Omental fat pad (tissue), 4 donors: ENCODE results near the gene SCYGR5. TPM values are rescaled to one million over a fixed set of nuclear protein-coding genes. Genes with fewer than 3 reads are reported as not detected.
"Not testable (repeated sequence)": the region's sequence is repeated elsewhere in the genome, so short reads cannot be mapped to it uniquely, and the experiment has no call there.

Source experiments
- ATAC-seq: fragments of 150-250 bp; one replicate; pipeline ENCODE4 v1.9.1; 2016; ENCODE audit warnings: mild to moderate bottlenecking, moderate library complexity; ENCODE audit not compliant: low FRiP score
- DNase-seq: peaks from one replicate; pipeline ENCODE4 v3.0.0-alpha.2; 2019; ENCODE audit warnings: low spot score
- total RNA-seq, 4 donors: library from RNA; depleted of rRNA; stranded (reverse); fragments of >200 nt; gene quantifications; one replicate each; pipeline ENCODE4 v1.1.0, GENCODE V29; 2016
- TF ChIP-seq, protein P1 (sequence below), 3 donors: fragments of 450-650 bp; IDR thresholded peaks; one replicate each; pipeline ENCODE4 v1.5.1; 2016 to 2017; ENCODE audit warnings: antibody characterized with exemption in 3 of 3, mild to moderate bottlenecking in 3 of 3, moderate library complexity in 2 of 3

SCYGR5 gene
- total RNA-seq, 4 donors from 2014 or later: not detected

- TF ChIP-seq, protein P1, sequence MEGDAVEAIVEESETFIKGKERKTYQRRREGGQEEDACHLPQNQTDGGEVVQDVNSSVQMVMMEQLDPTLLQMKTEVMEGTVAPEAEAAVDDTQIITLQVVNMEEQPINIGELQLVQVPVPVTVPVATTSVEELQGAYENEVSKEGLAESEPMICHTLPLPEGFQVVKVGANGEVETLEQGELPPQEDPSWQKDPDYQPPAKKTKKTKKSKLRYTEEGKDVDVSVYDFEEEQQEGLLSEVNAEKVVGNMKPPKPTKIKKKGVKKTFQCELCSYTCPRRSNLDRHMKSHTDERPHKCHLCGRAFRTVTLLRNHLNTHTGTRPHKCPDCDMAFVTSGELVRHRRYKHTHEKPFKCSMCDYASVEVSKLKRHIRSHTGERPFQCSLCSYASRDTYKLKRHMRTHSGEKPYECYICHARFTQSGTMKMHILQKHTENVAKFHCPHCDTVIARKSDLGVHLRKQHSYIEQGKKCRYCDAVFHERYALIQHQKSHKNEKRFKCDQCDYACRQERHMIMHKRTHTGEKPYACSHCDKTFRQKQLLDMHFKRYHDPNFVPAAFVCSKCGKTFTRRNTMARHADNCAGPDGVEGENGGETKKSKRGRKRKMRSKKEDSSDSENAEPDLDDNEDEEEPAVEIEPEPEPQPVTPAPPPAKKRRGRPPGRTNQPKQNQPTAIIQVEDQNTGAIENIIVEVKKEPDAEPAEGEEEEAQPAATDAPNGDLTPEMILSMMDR (IDR thresholded peaks at IDR 0.05): no peak
- DNase-seq (no peak), ATAC-seq (peak; percentile 67)
Observed at GRCh38 chr2:227655454-227655853, 11.2 kb upstream of the SCYGR5 start.

DNA sequence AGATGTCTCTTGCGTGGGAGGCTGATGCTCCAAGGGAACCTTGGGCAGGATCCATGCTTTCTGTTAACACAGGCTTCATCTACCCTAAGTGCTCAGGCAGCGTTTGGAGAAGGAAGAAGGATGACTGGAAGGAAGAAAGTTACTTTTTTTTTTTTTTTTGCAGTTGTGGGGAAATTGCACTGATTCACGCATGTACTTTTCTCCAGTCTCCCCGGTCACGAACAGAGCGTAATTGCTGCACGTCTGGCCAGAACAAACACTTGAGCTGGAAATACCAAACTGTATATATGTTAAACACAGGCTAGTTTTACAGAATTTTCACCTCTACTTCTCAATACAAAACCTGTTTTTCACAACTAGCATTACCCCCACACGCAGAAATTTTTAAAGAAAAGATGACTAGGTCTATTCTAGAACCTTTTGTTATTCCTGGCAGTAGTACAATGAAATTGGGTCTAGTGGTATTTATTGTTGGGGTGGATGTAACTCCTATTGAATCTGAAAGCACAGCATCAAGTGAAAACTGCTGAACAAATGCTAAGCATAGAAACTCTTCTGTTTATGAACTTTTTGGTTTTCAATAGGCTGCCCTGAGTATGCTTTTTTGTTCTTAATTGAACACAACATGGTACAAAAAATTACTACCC, 9.3 kb upstream of the SCYGR5 start:
- DNase-seq: no peak
- no peak for ATAC-seq
- TF ChIP-seq, protein P1 (IDR thresholded peaks at IDR 0.05): no peak

DNA sequence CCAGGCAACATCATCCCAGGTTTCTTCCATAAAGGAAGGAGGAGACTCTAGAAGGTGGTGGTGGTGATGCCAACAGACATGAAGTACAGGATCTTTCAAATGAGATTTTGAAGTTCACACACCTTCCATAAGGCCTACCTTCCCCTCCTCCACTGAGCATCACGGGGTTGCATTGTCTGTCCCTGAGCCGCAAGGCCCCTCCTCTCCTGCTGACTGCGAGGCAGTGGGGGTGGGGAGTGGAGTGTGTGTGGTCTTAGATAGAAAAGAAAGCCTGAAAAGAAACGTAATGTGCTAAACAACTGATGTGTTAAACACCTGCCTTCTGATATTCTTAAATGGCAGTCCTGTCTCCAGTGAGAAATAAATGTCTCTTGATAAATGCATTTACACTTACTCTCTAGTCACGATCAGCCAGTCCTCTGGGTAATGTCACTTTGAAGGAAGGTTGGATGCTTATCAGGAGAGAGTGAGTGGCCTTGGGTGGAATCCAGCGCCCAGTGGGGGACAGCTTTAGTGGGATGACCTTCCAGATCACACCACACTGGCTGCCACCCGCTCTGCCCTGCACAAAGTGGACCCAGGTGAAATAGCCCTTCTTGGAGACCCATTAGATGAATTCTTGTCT, 5.5 kb upstream of the SCYGR5 start:
- ATAC-seq: no peak
- TF ChIP-seq, protein P1 (IDR thresholded peaks at IDR 0.05): no peak
- DNase-seq: no peak

GRCh38 chr2:227661827-227662226, 4.8 kb upstream of the SCYGR5 start:
- DNase-seq (no peak), ATAC-seq (no peak)
- TF ChIP-seq, protein P1 (IDR thresholded peaks at IDR 0.05): no peak

- TF ChIP-seq, protein P1 (IDR thresholded peaks at IDR 0.05): no peak
- ATAC-seq (no peak), DNase-seq (no peak)
Observed at GRCh38 chr2:227665189-227665940, 1.2 kb upstream of the SCYGR5 start.

DNA sequence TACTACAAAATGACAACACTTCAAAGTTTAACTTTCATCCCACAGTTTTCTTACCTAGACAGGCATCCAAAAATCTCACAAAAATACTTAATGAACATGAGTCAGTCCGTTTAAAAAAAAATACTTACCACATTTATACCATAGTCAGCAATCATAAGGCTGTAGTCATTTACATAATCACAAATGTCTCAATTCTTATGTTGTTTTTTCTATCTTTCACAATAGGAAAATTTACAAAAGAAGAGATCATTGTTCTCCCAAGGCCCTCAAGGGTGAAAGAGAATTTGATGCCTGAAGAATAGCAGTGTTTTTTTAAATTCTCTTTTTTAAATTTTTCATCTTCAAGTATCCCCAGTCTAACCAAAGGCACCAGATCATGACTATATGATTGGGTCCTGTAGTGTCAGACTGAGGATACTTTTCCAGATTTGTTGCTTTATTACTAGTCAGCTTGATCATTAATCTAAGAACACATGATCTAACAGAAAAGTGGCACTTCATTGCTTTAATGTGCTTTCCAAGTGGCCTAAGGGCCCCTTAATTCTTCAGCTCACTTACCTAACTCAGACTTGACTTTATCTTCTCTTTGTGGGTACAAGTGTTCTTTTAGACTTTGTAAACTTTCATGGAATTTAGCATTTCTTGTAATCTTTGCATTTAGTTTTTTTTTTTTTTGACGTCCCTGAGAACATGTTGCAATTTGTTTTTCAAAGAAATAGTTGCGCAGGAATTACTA, 4.7 kb downstream of the SCYGR5 start:
- TF ChIP-seq, protein P1 (IDR thresholded peaks at IDR 0.05): no peak
- no peak for ATAC-seq
- DNase-seq: no peak

DNA sequence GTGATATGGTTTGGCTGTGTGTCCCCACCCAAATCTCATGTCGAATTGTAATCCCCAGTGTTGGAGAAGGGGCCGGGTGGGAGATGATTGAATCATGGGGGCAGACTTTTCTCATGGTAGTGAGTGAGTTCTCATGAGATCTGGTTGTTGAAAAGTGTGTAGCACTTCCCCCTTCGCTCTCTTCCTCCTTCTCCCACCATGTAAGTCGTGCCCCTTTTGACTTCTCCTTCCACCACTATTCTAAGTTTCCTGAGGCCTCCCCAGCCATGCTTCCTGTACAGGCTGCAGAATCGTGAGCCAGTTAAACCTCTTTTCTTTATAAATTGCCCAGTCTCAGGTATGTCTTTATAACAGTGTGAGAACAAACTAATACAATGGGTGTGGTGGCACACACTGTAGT, 7.0 kb downstream of the SCYGR5 start:
- not testable (repeated sequence) for ATAC-seq, DNase-seq
